GM18873 (cell line): Measurements from ENCODE around the gene CEP350.

ENCODE experiments used
- ATAC-seq: cut with Tn5 transposase; IDR thresholded peaks from one replicate; pipeline ENCODE4 v1.9.1; 2021; ENCODE audit warnings: mild to moderate bottlenecking, moderate library complexity, moderate number of reproducible peaks; ENCODE audit not compliant: unreplicated experiment, low FRiP score

The CEP350 gene

GRCh38 chr1:179954493-179955286, at the start of gene CEP350:
Gene CEP350, plus strand, starts transcription at chr1:179954810. Its CDS starts 31,372 bp downstream, at chr1:179986182.
- peak; percentile 92 for ATAC-seq

- no peak for ATAC-seq
These were observed 43.7 kb upstream of the CEP350 start for GRCh38 chr1:179910934-179911333.

DNA sequence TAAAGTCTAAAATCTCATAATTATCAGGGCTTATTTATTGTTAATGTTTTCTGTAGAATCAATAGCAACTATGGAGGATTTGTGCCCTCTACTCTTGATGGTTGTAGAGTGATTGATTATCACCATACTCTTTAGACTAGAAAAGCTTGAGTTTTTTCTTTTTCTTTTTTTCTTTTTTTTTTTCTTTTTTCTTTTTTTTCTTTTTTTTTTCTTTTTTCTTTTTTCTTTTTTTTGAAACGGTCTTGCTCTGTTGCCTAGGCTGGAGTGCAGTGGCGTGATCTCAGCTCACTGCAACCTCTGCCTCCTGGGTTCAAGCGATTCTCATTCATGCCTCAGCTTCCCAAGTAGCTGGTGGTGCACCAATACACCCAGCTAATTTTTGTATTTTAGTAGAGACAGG, 42.8 kb upstream of the CEP350 start:
- no peak for ATAC-seq

DNA sequence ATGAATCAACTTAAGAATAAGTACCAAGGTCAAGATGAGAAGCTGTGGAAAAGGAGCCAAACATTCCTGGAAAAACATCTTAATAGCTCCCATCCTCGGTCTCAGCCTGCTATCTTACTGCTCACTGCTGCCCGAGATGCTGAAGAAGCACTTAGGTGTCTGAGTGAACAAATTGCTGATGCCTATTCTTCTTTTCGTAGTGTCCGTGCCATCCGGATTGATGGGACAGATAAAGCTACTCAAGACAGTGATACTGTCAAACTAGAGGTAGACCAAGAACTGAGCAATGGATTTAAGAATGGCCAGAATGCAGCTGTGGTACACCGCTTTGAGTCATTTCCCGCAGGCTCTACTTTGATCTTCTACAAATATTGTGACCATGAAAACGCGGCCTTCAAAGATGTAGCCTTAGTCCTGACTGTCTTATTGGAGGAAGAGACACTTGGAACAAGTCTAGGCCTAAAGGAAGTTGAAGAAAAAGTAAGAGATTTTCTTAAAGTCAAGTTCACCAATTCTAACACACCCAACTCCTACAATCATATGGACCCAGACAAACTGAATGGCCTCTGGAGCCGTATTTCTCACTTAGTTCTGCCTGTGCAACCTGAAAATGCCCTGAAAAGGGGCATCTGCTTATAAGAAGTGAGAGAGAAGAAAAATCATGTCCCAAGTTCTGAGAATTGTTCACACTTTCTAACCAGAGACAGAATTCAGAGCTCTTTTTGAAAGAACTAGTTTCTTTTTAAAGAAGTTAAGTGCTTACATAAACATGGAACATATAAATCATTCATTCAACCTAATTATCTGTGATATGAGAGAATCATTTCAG, 36.8 kb upstream of the CEP350 start:
- ATAC-seq = no peak

DNA sequence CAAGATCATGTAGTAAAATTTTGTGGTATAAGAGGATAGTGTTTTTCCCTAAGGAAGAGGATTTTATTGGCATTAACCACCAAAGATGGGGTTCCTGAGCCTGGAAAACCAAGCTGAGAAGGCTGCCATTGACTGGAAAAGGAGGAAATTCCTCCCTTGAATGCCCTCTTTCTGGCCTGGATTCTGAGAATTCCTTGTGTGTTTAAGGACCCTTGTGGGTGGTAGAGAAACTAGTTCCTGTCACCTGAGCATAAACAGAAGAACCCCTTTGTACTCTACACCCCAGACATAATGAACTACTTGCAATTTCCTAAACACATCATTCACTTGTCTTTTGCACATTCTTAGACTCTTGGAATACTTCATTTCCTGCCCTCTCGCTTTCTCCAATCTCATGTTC, 33.1 kb upstream of the CEP350 start:
- ATAC-seq = no peak

DNA sequence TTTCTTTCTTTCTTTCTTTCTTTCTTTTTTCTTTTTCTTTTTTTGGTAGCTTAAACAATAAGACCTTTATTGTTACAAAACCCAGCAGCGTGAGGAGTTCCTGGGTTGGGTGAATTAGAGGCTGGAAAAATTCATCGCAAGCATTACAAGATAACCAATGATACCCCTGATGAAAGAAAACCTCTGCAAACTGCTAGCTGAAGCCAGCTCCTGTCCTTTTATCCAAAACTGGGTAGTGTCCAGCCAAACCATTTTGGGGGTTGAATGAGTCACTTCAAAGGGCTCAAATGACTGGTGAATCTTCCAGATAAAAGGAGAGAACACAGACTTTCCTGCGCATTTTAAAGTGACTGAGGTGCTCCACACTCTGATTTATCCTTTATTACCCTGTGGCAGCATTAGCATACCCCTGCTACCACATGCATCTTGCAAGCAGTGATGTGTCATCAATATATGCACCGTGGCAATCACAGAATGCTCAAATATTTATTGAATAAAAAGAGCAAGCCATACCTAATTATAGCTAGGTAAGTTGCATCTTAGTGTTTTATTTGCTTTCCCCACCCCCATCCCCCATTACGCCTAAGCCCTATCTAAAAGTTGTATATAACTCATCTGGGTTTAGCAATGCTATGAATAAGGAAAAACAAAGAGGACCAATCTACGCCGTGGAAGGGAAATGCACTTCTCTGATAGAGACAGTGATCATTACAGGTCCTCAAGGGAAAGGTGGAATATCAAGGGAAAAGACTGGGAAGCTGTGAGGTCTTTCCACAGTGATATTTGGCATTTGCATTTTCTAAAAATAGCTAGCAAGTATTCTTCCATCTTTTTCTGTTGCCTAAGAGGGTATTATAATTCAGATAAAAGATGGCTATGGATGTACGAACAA, 32.4 kb upstream of the CEP350 start:
- no peak for ATAC-seq

- ATAC-seq = no peak
These were observed 31.6 kb upstream of the CEP350 start for GRCh38 chr1:179923029-179923428.

- no peak for ATAC-seq
These were observed 30.3 kb upstream of the CEP350 start for GRCh38 chr1:179924268-179924667.

- ATAC-seq = no peak
These were observed 29.3 kb upstream of the CEP350 start for GRCh38 chr1:179925302-179925701.

DNA sequence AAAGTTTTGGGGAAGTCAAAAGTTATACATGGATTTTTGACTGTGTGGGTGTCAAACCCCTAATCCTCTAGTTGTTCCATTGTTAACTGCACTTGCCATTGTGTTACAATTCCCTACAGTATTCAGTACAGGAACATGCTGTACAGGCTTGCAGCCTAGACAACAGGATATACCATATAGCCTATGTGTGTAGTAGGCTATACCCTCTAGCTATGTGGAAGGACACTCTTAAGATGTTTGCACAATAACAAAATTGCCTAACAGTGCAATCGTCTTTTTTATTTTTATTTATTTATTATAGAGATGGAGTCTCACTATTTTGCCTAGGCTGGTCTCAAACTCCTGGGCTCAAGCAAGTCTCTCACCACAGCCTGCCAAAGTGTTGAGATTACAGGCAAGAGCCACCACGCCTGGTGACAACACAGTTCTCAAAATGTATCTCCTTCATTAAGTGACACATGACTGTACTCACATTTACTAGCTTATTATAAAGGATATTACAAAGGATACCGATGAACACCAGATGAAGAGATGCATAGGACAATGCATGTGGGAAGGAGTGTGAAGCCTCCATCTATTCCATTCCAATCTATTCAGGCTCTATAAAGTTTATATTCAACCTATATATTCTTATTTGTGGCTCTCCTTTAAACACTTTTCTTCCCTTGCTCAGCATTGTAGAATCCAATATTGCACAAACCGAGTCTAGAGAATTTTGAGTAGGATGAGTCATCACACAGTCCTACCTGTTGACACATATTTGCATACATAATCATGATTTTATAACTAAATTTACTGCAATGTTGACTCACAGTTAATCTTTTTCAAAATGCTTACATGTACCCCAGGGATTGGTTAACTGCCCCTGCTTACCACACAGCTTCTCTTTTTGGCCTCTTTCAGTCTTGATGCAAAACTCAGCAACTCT, 28.4 kb upstream of the CEP350 start:
- no peak for ATAC-seq

- ATAC-seq = no peak
These were observed 27.8 kb upstream of the CEP350 start for GRCh38 chr1:179926850-179927205.

- no peak for ATAC-seq
These were observed 24.4 kb upstream of the CEP350 start for GRCh38 chr1:179929955-179930798.

DNA sequence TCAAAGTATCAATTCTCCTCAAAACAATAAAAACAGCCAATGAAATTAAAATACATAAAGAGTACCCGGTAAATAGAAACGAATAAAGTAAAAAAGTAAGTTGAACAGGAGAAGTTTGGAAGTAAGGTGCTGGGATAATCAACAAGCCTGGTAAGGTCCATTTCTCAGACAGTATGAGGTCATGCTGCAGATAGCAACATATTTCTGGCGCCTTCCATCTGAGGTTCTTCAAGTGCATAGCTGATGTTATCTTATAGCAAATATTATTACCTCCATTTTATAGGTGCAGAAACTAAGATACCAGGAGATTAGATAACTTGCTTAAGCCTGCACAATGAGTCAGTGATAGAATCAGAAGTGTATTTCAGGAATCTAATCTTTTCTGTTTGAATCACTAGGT, 23.7 kb upstream of the CEP350 start:
- ATAC-seq = no peak

GRCh38 chr1:179933219-179933618, 21.4 kb upstream of the CEP350 start:
- ATAC-seq = no peak

GRCh38 chr1:179935909-179936496, 18.6 kb upstream of the CEP350 start:
- no peak for ATAC-seq

GRCh38 chr1:179937668-179938254, 16.8 kb upstream of the CEP350 start:
- ATAC-seq = no peak

DNA sequence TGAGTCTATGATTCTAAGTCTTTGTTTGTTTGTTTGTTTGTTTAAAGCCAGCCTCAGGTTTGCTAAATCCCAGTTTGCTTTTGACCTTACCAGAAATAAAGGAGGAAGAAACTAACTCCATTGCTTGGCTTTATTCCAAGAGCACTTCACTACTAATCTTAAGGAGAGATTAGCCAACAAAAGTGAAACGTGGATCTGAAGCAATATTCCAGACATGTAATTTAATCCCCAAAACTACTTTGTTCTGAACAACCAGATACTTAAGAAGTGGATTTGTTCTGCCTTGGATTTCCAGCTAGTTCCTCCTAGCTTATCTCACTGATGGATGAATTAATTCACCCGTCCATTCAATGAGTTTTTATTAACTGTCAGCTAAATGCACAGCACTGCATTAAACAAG, 15.9 kb upstream of the CEP350 start:
- no peak for ATAC-seq

GRCh38 chr1:179939941-179940340, 14.7 kb upstream of the CEP350 start:
- ATAC-seq = no peak
